HepG2 (cell line): ENCODE results near the gene DQX1. TPM values are rescaled to one million over a fixed set of nuclear protein-coding genes. Genes with fewer than 3 reads are reported as not detected.

Source experiments
- E2F5 ChIP-seq: sonication (generic); formaldehyde crosslinking; conservative IDR thresholded peaks from 2 replicates; pipeline ENCODE4 v1.4.0; 2020; ENCODE audit warnings: missing genetic modification reagents
- NFE2 ChIP-seq: sonication (generic); formaldehyde crosslinking; IDR thresholded peaks from 2 replicates; pipeline ENCODE4 v1.4.0; 2020; ENCODE audit warnings: missing genetic modification reagents
- NFIB ChIP-seq: sonication (generic); formaldehyde crosslinking; IDR thresholded peaks from 2 replicates; pipeline ENCODE4 v1.9.0; 2021; ENCODE audit warnings: missing genetic modification reagents, mild to moderate bottlenecking, borderline replicate concordance
- PRPF4 ChIP-seq: fragments of 200-400 bp; formaldehyde crosslinking; IDR thresholded peaks from 2 replicates; pipeline ENCODE4 v1.6.1; 2016; ENCODE audit warnings: low read length, low read depth; ENCODE audit not compliant: poor library complexity, severe bottlenecking
- SNAPC4 ChIP-seq: sonication (generic); formaldehyde crosslinking; IDR thresholded peaks from 2 replicates; pipeline ENCODE4 v1.4.0; 2020; ENCODE audit warnings: mild to moderate bottlenecking, missing genetic modification reagents
- THAP7 ChIP-seq: sonication (generic); formaldehyde crosslinking; IDR thresholded peaks from 2 replicates; pipeline ENCODE4 v1.8.1; 2023; ENCODE audit warnings: mild to moderate bottlenecking, missing genetic modification reagents
- ZMYM4 ChIP-seq: sonication (generic); formaldehyde crosslinking; IDR thresholded peaks from 2 replicates; pipeline ENCODE4 v1.8.1; 2023; ENCODE audit warnings: mild to moderate bottlenecking, missing genetic modification reagents
- ZNF12 ChIP-seq: sonication (generic); formaldehyde crosslinking; IDR thresholded peaks from 2 replicates; pipeline ENCODE4 v1.5.0; 2020; ENCODE audit warnings: missing genetic modification reagents
- ZNF235 ChIP-seq: sonication (generic); formaldehyde crosslinking; IDR thresholded peaks from 2 replicates; pipeline ENCODE4 v1.8.1; 2023; ENCODE audit warnings: mild to moderate bottlenecking, missing genetic modification reagents, borderline replicate concordance
- ZNF33B ChIP-seq: sonication (generic); formaldehyde crosslinking; IDR thresholded peaks from 2 replicates; pipeline ENCODE4 v1.5.1; 2020; ENCODE audit warnings: mild to moderate bottlenecking, missing genetic modification reagents
- ZNF609 ChIP-seq: sonication (generic); formaldehyde crosslinking; IDR thresholded peaks from 2 replicates; pipeline ENCODE4 v1.4.0; 2020; ENCODE audit warnings: mild to moderate bottlenecking, missing genetic modification reagents, borderline replicate concordance
- ZNF710 ChIP-seq: sonication (generic); formaldehyde crosslinking; IDR thresholded peaks from 2 replicates; pipeline ENCODE4 v1.5.0; 2020; ENCODE audit warnings: mild to moderate bottlenecking, missing genetic modification reagents, borderline replicate concordance
- ZNF749 ChIP-seq: sonication (generic); formaldehyde crosslinking; IDR thresholded peaks from 2 replicates; pipeline ENCODE4 v1.8.0; 2022; ENCODE audit warnings: mild to moderate bottlenecking, missing genetic modification reagents, moderate library complexity, borderline replicate concordance
- polyA plus RNA-seq, 8 experiments: library from polyadenylated mRNA; depleted of rRNA in 3 of 8; stranded (reverse) in 7 of 8; unstranded in 1 of 8; fragments of >200 nt; fragmentation: Illumina TruSeq in 4 of 8; extraction: Trizol in 4 of 8; gene quantifications; 2 replicates each; pipeline versions ENCODE4 v1.2.1 to v1.2.3, GENCODE V29; 2011 to 2016; ENCODE audit warnings: low read depth in 4 of 8, missing spikeins in 1 of 8, mixed read lengths in 1 of 8; ENCODE audit not compliant: insufficient read depth in 1 of 8
- total RNA-seq, 5 experiments: library from RNA; depleted of rRNA; stranded (reverse); fragments of >200 nt; fragmentation: Illumina TruSeq; extraction: Trizol; gene quantifications; 2 replicates each; pipeline ENCODE4 v1.2.3, GENCODE V29; 2016; ENCODE audit warnings: low read depth in 1 of 5

Gene DQX1
- total and polyA plus RNA-seq, 2 of the 13 experiments (the other 11 are each of a cell fraction or from before 2014, with no cell fraction given), result 27.6 to 89.8 TPM

GRCh38 chr2:74499267-74499939, 26.6 kb downstream of the DQX1 start, which contains the start of gene LBX2 (continued):
- no peak for TF ChIP-seq SNAPC4 (CRISPR knock-in tag)
- no peak for TF ChIP-seq ZNF235 (CRISPR knock-in tag)
- TF ChIP-seq ZNF609 (CRISPR knock-in tag), result 0 out of 2 replicates have a peak, but pooled peaks have one; percentile 27
- no peak for TF ChIP-seq ZNF710
- TF ChIP-seq ZNF749 (CRISPR knock-in tag), result no peak
- TF ChIP-seq E2F5 (CRISPR knock-in tag), result no peak
- peak; percentile 5; the same call in 1 of the 2 replicates for TF ChIP-seq ZMYM4 (CRISPR knock-in tag)
- no peak; the same call in 1 of the 2 replicates for TF ChIP-seq THAP7
- no peak for TF ChIP-seq ZNF33B (CRISPR knock-in tag)
- no peak for TF ChIP-seq PRPF4
- no peak for TF ChIP-seq NFIB (CRISPR knock-in tag)
- no peak for TF ChIP-seq NFE2 (CRISPR knock-in tag)
- TF ChIP-seq ZNF12 (CRISPR knock-in tag), result no peak
